ENCODE data around the gene TRAPPC4. TPM values are rescaled to one million over a fixed set of nuclear protein-coding genes. Genes with fewer than 3 reads are reported as not detected.
"Not testable (repeated sequence)": the region's sequence is repeated elsewhere in the genome, so short reads cannot be mapped to it uniquely, and the experiment has no call there.

The TRAPPC4 gene
- total and polyA plus RNA-seq, 12 donors, result 14.6 to 95.1 (median 37.5) TPM

GRCh38 chr11:118973985-118974384 lies 44.6 kb upstream of the TRAPPC4 start:
- intact Hi-C loops (cut with DNase I), result loop anchor here in 1 of 10 donors (10.0 kb wide), 1 partner anchor 149 kb away; no protein-coding TSS in a partner anchor
- H3K36me3 ChIP-seq, result no peaks in the 10 kb centered on the region
- no peak for TF ChIP-seq CTCF (IDR thresholded peaks at IDR 0.05)
- no peak for DNase-seq
- peaks cover 7 to 27% (median 14%) of the 10 kb centered on the region in 7 donors for H3K27me3 ChIP-seq
- WGBS, 2 donors, result 70 to 99% methylated on average over 2 of the region's 2 CpGs
- no peak overlapping the region for H3K27ac ChIP-seq
- H3K9me3 ChIP-seq, result no peaks in the 10 kb centered on the region
- ATAC-seq, result no peak
- no peak overlapping the region for H3K4me3 ChIP-seq
- no peaks in the 10 kb centered on the region for H3K4me1 ChIP-seq

- Histone ChIP-seq H3K36me3 (no peaks in the 10 kb centered on the region), H3K9me3 (no peaks in the 10 kb centered on the region), H3K27me3 (peaks cover 6 to 16% (median 8%) of the 10 kb centered on the region in 7 donors), H3K27ac (no peak overlapping the region), H3K4me1 (peaks cover 0 to 17% (median 6%) of the 10 kb centered on the region in 9 donors), H3K4me3 (no peak overlapping the region)
- no peak for TF ChIP-seq CTCF (IDR thresholded peaks at IDR 0.05)
- DNase-seq (no peak), ATAC-seq (no peak)
- intact Hi-C loops (cut with DNase I), result loop anchor here in 1 of 10 donors (10.0 kb wide), 1 partner anchor 151 kb away; no protein-coding TSS in a partner anchor
- WGBS, 2 donors, result 81% methylated on average over 15 of the region's 15 CpGs
Measured at GRCh38 chr11:118975771-118976709, 42.5 kb upstream of the TRAPPC4 start.

DNA sequence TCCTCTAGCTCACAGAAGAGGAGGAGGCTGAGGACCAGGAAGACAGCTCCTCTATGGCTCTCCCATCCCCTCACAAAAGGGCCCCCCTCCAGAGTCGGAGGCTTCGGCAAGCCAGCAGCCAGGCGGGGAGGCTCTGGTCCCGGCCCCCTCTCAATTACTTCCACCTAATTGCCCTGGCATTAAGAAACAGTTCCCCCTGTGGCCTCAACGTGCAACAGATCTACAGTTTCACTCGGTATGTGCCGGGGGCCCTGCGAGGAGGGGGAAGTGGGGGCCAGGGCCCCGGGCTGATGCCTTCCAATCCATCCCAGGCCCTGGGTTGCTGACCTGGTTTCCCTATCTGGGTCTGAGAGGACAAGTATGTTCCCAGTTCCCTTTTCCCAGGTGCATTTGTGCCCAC lies 39.1 kb upstream of the TRAPPC4 start:
- 65 to 67% methylated on average over 9 of the region's 9 CpGs for WGBS, 2 donors
- DNase-seq (no peak), ATAC-seq (no peak)
- intact Hi-C loops (cut with DNase I), result loop anchor here in 1 of 10 donors (10.0 kb wide), 1 partner anchor 155 kb away; no protein-coding TSS in a partner anchor
- H3K36me3 ChIP-seq, result no peaks in the 10 kb centered on the region
- H3K27ac ChIP-seq, result no peak overlapping the region
- no peak overlapping the region for H3K4me3 ChIP-seq
- peaks cover 0 to 17% (median 6%) of the 10 kb centered on the region in 9 donors for H3K4me1 ChIP-seq
- no peak for TF ChIP-seq CTCF (IDR thresholded peaks at IDR 0.05)
- no peaks in the 10 kb centered on the region for H3K27me3 ChIP-seq
- H3K9me3 ChIP-seq, result no peaks in the 10 kb centered on the region

GRCh38 chr11:118980191-118980881 lies 38.2 kb upstream of the TRAPPC4 start:
- H3K27ac ChIP-seq, result peak overlapping the region in 1 of 10 donors; percentile 4
- peaks cover 0 to 17% (median 6%) of the 10 kb centered on the region in 9 donors for H3K4me1 ChIP-seq
- peak; percentile 54 to 82 (median 72) for ATAC-seq
- no peak for TF ChIP-seq CTCF (IDR thresholded peaks at IDR 0.05)
- peak; percentile 34 to 42 for DNase-seq
- WGBS, 2 donors, result 19 to 29% methylated on average over 21 of the region's 21 CpGs
- intact Hi-C loops (cut with DNase I), result no loop called here
- no peaks in the 10 kb centered on the region for H3K27me3 ChIP-seq
- peak overlapping the region in 7 of 10 donors; percentile 1 to 30 (median 12) for H3K4me3 ChIP-seq
- no peaks in the 10 kb centered on the region for H3K9me3 ChIP-seq
- no peaks in the 10 kb centered on the region for H3K36me3 ChIP-seq

DNA sequence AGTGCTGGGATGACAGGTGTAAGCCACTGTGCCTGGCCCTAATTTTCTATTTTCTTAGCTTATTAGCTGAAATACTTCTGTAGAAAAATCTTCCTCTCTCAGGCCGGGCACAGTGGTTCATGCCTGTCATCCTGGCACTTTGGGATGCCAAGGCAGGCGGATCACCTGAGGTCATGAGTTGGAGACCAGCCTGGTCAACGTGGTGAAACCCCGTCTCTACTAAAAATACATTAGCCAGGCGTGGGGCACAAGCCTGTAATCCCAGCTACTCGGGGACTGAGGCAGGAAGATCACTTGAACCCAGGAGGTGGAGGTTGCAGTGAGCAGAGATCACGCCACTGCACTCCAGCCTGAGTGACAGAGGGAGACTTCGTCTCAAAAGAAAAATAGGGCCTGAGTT lies 34.2 kb upstream of the TRAPPC4 start:
- DNase-seq; intact Hi-C loops (cut with DNase I): not testable (repeated sequence)

More for the DNA sequence above, 34.2 kb upstream of the TRAPPC4 start:
- WGBS, 2 donors, result 52 to 61% methylated on average over 8 of the region's 8 CpGs
- peaks cover 0 to 17% (median 6%) of the 10 kb centered on the region in 9 donors for H3K4me1 ChIP-seq
- not testable (repeated sequence) for H3K27ac ChIP-seq, H3K9me3 ChIP-seq, ATAC-seq, H3K27me3 ChIP-seq, H3K4me3 ChIP-seq, H3K36me3 ChIP-seq

Measured in heart right ventricle (tissue), 16 donors.